ENCODE measurements around the gene CEP19.

The CEP19 gene

GRCh38 chr3:196700801-196701200 lies 11.2 kb downstream of the CEP19 start:
- TF ChIP-seq OSR1 (CRISPR knock-in tag; IDR thresholded peaks at IDR 0.05): no peak
- TF ChIP-seq, protein P1, sequence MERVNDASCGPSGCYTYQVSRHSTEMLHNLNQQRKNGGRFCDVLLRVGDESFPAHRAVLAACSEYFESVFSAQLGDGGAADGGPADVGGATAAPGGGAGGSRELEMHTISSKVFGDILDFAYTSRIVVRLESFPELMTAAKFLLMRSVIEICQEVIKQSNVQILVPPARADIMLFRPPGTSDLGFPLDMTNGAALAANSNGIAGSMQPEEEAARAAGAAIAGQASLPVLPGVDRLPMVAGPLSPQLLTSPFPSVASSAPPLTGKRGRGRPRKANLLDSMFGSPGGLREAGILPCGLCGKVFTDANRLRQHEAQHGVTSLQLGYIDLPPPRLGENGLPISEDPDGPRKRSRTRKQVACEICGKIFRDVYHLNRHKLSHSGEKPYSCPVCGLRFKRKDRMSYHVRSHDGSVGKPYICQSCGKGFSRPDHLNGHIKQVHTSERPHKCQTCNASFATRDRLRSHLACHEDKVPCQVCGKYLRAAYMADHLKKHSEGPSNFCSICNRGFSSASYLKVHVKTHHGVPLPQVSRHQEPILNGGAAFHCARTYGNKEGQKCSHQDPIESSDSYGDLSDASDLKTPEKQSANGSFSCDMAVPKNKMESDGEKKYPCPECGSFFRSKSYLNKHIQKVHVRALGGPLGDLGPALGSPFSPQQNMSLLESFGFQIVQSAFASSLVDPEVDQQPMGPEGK (CRISPR knock-in tag; IDR thresholded peaks at IDR 0.05; ENCODE audit: borderline replicate concordance): no peak
- TF ChIP-seq ZNF70 (CRISPR knock-in tag; IDR thresholded peaks at IDR 0.05): no peak
- no peak for TF ChIP-seq ZNF8 (CRISPR knock-in tag; IDR thresholded peaks at IDR 0.05)
- TF ChIP-seq GLIS3 (CRISPR knock-in tag; IDR thresholded peaks at IDR 0.05): no peak
- TF ChIP-seq CSDC2 (CRISPR knock-in tag; IDR thresholded peaks at IDR 0.05): no peak
- no peak for TF ChIP-seq ZFP30 (CRISPR knock-in tag; IDR thresholded peaks at IDR 0.05)
- no peak for TF ChIP-seq PPARA (CRISPR knock-in tag; IDR thresholded peaks at IDR 0.05; ENCODE audit: borderline replicate concordance)
- TF ChIP-seq ZNF565 (CRISPR knock-in tag; conservative IDR thresholded peaks at IDR 0.05; ENCODE audit: low read depth): no peak
- TF ChIP-seq TSHZ2 (CRISPR knock-in tag; IDR thresholded peaks at IDR 0.05): no peak
- TF ChIP-seq CREB5 (CRISPR knock-in tag; IDR thresholded peaks at IDR 0.05; ENCODE audit: low read depth): no peak
- ATAC-seq: no peak

DNA sequence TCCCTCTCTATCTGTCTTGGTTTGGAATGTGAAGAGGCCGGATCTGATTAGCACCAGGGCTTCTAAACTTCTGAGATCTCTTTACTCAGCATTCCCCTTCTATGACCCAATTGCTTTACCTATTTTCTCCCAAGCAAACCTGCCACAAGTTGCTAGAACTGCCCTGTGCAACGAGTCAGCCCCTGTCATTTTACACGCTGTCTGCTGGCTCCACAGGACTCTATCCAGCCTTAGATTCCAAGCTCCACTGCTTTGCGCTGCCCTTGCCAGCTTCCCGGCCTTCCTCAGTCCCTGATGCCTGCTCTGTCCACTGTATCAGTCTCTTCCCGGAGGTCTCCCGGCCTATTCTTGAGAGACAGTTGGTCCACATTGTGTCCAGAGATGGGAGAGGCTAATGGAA lies 12.3 kb downstream of the CEP19 start:
- ATAC-seq: no peak
- TF ChIP-seq ZFP3 (CRISPR knock-in tag; IDR thresholded peaks at IDR 0.05): no peak
- no peak for TF ChIP-seq OSR1 (CRISPR knock-in tag; IDR thresholded peaks at IDR 0.05)
- TF ChIP-seq ZFP30 (CRISPR knock-in tag; IDR thresholded peaks at IDR 0.05): no peak
- no peak for TF ChIP-seq GLIS3 (CRISPR knock-in tag; IDR thresholded peaks at IDR 0.05)
- TF ChIP-seq BACH2 (CRISPR knock-in tag; IDR thresholded peaks at IDR 0.05; ENCODE audit: borderline replicate concordance): no peak
- no peak for TF ChIP-seq TCF4 (CRISPR knock-in tag; IDR thresholded peaks at IDR 0.05; ENCODE audit: borderline replicate concordance)
- TF ChIP-seq CSRNP3 (CRISPR knock-in tag; IDR thresholded peaks at IDR 0.05): no peak
- TF ChIP-seq PPARA (CRISPR knock-in tag; IDR thresholded peaks at IDR 0.05; ENCODE audit: borderline replicate concordance): no peak
- no peak for TF ChIP-seq ZNF70 (CRISPR knock-in tag; IDR thresholded peaks at IDR 0.05)
- TF ChIP-seq CSDC2 (CRISPR knock-in tag; IDR thresholded peaks at IDR 0.05): no peak

DNA sequence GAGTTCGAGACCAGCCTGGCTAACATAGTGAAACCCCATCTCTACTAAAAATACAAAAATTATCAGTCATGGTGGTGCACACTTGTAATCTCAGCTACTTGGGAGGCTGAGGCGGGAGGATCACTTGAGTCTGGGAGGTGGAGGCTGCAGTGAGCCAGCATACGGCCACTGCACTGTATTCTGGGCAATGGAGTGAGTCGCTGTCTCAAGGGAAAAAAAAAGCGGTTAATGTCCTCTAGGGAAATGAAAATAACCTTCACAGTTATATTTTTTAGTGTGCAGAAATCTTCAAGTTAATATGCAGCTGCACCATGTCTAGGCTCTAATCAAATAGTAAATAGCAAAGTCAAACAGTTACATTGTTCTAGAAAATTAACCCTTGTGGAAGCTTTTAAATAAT lies 14.8 kb downstream of the CEP19 start:
- no peak for ATAC-seq
- TF ChIP-seq TSHZ2 (CRISPR knock-in tag; IDR thresholded peaks at IDR 0.05) (no peak), ZNF565 (CRISPR knock-in tag; conservative IDR thresholded peaks at IDR 0.05; ENCODE audit: low read depth) (no peak), ZFP30 (CRISPR knock-in tag; IDR thresholded peaks at IDR 0.05) (no peak), ZNF70 (CRISPR knock-in tag; IDR thresholded peaks at IDR 0.05) (no peak), ZFP3 (CRISPR knock-in tag; IDR thresholded peaks at IDR 0.05) (no peak), TCF4 (CRISPR knock-in tag; IDR thresholded peaks at IDR 0.05; ENCODE audit: borderline replicate concordance) (no peak), ISL1 (CRISPR knock-in tag; IDR thresholded peaks at IDR 0.05) (no peak), GLIS3 (CRISPR knock-in tag; IDR thresholded peaks at IDR 0.05) (no peak)
- TF ChIP-seq, protein P1 (CRISPR knock-in tag; IDR thresholded peaks at IDR 0.05; ENCODE audit: borderline replicate concordance): no peak
